HEK293 (cell line): ENCODE data around the gene TRIM44.

Source experiments
- CTCF ChIA-PET: fragments of 350-600 bp; formaldehyde crosslinking; extraction: SDS; loops from one replicate; lab custom pipeline; 2021; ENCODE audit warnings: antibody characterized with exemption; lab: Yijun Ruan, JAX
- POLR2A ChIA-PET: fragments of 300-600 bp; formaldehyde crosslinking; extraction: SDS; loops from one replicate; lab custom pipeline; 2020; ENCODE audit warnings: antibody characterized with exemption, inconsistent platforms; lab: Yijun Ruan, JAX
- H3K27ac ChIP-seq: fragments of 200-500 bp; sonication (Bioruptor generic); 2 replicates; pipeline ENCODE4 v1.5.1; 2014; ENCODE audit warnings: low read depth, low read length, control low read depth, inconsistent platforms; ENCODE audit errors: extremely low read depth
- H3K36me3 ChIP-seq, 2 experiments: fragments of 200-500 bp in 1 of 2; sonication (Bioruptor generic) in 1 of 2; 1 replicate in 1 of 2; 2 replicates in 1 of 2; pipeline ENCODE4 v1.5.1; 2014 to 2017; ENCODE audit warnings: inconsistent platforms in 2 of 2, low read length in 2 of 2; ENCODE audit not compliant: control insufficient read depth in 2 of 2, insufficient read depth in 1 of 2
- H3K4me1 ChIP-seq: fragments of 200-500 bp; sonication (Bioruptor generic); 2 replicates; pipeline ENCODE4 v1.5.1; 2014; ENCODE audit warnings: mild to moderate bottlenecking, low read length, inconsistent platforms; ENCODE audit not compliant: control insufficient read depth, insufficient read depth
- H3K4me3 ChIP-seq: 2 replicates; pipeline ENCODE4 v1.5.1; 2011; ENCODE audit warnings: low read depth, mild to moderate bottlenecking, control low read depth, low read length, moderate library complexity
- H3K9me3 ChIP-seq: fragments of 200-500 bp; sonication (Bioruptor generic); 2 replicates; pipeline ENCODE4 v1.5.1; 2014; ENCODE audit warnings: low read depth, low read length, inconsistent platforms; ENCODE audit not compliant: control insufficient read depth, insufficient read depth
- HOXC10 ChIP-seq: sonication (generic); formaldehyde crosslinking; IDR thresholded peaks from 2 replicates; pipeline ENCODE4 v1.8.1; 2023; ENCODE audit warnings: mild to moderate bottlenecking, missing genetic modification reagents
- KLF16 ChIP-seq: fragments of 450-650 bp; formaldehyde crosslinking; IDR thresholded peaks from 2 replicates; pipeline ENCODE4 v1.5.1; 2017; ENCODE audit warnings: missing biosample characterization, missing genetic modification characterization
- KLF8 ChIP-seq: fragments of 450-650 bp; formaldehyde crosslinking; IDR thresholded peaks from 2 replicates; pipeline ENCODE4 v1.5.1; 2016; ENCODE audit warnings: missing biosample characterization, missing genetic modification characterization
- MYNN ChIP-seq: fragments of 450-650 bp; formaldehyde crosslinking; IDR thresholded peaks from 2 replicates; pipeline ENCODE4 v1.5.1; 2016; ENCODE audit warnings: missing biosample characterization, missing genetic modification characterization, borderline replicate concordance
- SP7 ChIP-seq: fragments of 450-650 bp; formaldehyde crosslinking; IDR thresholded peaks from 2 replicates; pipeline ENCODE4 v1.5.1; 2016; ENCODE audit warnings: missing biosample characterization, missing genetic modification characterization
- ZBTB17 ChIP-seq: fragments of 450-650 bp; formaldehyde crosslinking; IDR thresholded peaks from 2 replicates; pipeline ENCODE4 v1.5.1; 2016; ENCODE audit warnings: missing biosample characterization, missing genetic modification characterization
- ZBTB7A ChIP-seq: fragments of 450-650 bp; formaldehyde crosslinking; IDR thresholded peaks from 2 replicates; pipeline ENCODE4 v1.5.1; 2016; ENCODE audit warnings: low read depth, missing biosample characterization, missing genetic modification characterization
- ZNF114 ChIP-seq: fragments of 450-650 bp; formaldehyde crosslinking; IDR thresholded peaks from 2 replicates; pipeline ENCODE4 v1.5.0; 2017; ENCODE audit warnings: missing biosample characterization, missing genetic modification characterization
- ZNF138 ChIP-seq: fragments of 450-650 bp; formaldehyde crosslinking; IDR thresholded peaks from 2 replicates; pipeline ENCODE4 v1.5.1; 2016; ENCODE audit warnings: missing biosample characterization, missing genetic modification characterization, borderline replicate concordance
- ZNF155 ChIP-seq: fragments of 450-650 bp; formaldehyde crosslinking; IDR thresholded peaks from 2 replicates; pipeline ENCODE4 v1.5.1; 2016; ENCODE audit warnings: missing biosample characterization, missing genetic modification characterization
- ZNF16 ChIP-seq: fragments of 450-650 bp; formaldehyde crosslinking; IDR thresholded peaks from 2 replicates; pipeline ENCODE4 v1.5.1; 2016; ENCODE audit warnings: low read depth, missing biosample characterization, missing genetic modification characterization
- ZNF19 ChIP-seq: fragments of 450-650 bp; formaldehyde crosslinking; IDR thresholded peaks from 2 replicates; pipeline ENCODE4; 2016; ENCODE audit warnings: missing biosample characterization, missing genetic modification characterization, low read depth
- ZNF223 ChIP-seq: fragments of 450-650 bp; formaldehyde crosslinking; IDR thresholded peaks from 2 replicates; pipeline ENCODE4 v1.5.1; 2016; ENCODE audit warnings: missing biosample characterization, missing genetic modification characterization
- ZNF24 ChIP-seq: fragments of 450-650 bp; formaldehyde crosslinking; IDR thresholded peaks from 2 replicates; pipeline ENCODE4 v1.5.1; 2016; ENCODE audit warnings: missing biosample characterization, missing genetic modification characterization
- ZNF366 ChIP-seq: fragments of 450-650 bp; formaldehyde crosslinking; conservative IDR thresholded peaks from 2 replicates; pipeline ENCODE4 v1.5.1; 2016; ENCODE audit warnings: missing biosample characterization, missing genetic modification characterization
- ZNF433 ChIP-seq: fragments of 450-650 bp; formaldehyde crosslinking; IDR thresholded peaks from 2 replicates; pipeline ENCODE4 v1.5.1; 2016; ENCODE audit warnings: missing biosample characterization, missing genetic modification characterization, low read depth
- ZNF48 ChIP-seq: fragments of 450-650 bp; formaldehyde crosslinking; IDR thresholded peaks from 2 replicates; pipeline ENCODE4 v1.5.1; 2016; ENCODE audit warnings: missing biosample characterization, missing genetic modification characterization
- ZNF510 ChIP-seq: fragments of 450-650 bp; formaldehyde crosslinking; IDR thresholded peaks from 2 replicates; pipeline ENCODE4 v1.5.1; 2018; ENCODE audit warnings: mild to moderate bottlenecking, missing genetic modification characterization, missing biosample characterization; ENCODE audit not compliant: insufficient replicate concordance
- ZNF561 ChIP-seq: fragments of 450-650 bp; IDR thresholded peaks from 2 replicates; pipeline ENCODE4 v1.5.1; 2018; ENCODE audit warnings: missing biosample characterization, missing genetic modification characterization, borderline replicate concordance
- ZNF624 ChIP-seq: fragments of 450-650 bp; formaldehyde crosslinking; IDR thresholded peaks from 2 replicates; pipeline ENCODE4 v1.5.1; 2017; ENCODE audit warnings: missing biosample characterization, missing genetic modification characterization
- ZNF658 ChIP-seq: fragments of 450-650 bp; formaldehyde crosslinking; IDR thresholded peaks from 2 replicates; pipeline ENCODE4; 2016; ENCODE audit warnings: missing biosample characterization, missing genetic modification characterization
- ZNF704 ChIP-seq: fragments of 450-650 bp; formaldehyde crosslinking; IDR thresholded peaks from 2 replicates; pipeline ENCODE4 v1.5.1; 2016; ENCODE audit warnings: missing biosample characterization, missing genetic modification characterization
- ZNF76 ChIP-seq: fragments of 450-650 bp; formaldehyde crosslinking; IDR thresholded peaks from 2 replicates; pipeline ENCODE4; 2016; ENCODE audit warnings: low read depth, missing biosample characterization, missing genetic modification characterization, borderline replicate concordance
- ZNF791 ChIP-seq: fragments of 450-650 bp; formaldehyde crosslinking; IDR thresholded peaks from 2 replicates; pipeline ENCODE4 v1.5.1; 2016; ENCODE audit warnings: missing biosample characterization, missing genetic modification characterization
- ZNF837 ChIP-seq: fragments of 450-650 bp; formaldehyde crosslinking; IDR thresholded peaks from 2 replicates; pipeline ENCODE4 v1.5.1; 2016; ENCODE audit warnings: missing biosample characterization, missing genetic modification characterization
- ZSCAN23 ChIP-seq: fragments of 450-650 bp; formaldehyde crosslinking; IDR thresholded peaks from 2 replicates; pipeline ENCODE4 v1.5.1; 2016; ENCODE audit warnings: missing biosample characterization, missing genetic modification characterization
- TF ChIP-seq, protein P1 (sequence below): fragments of 450-650 bp; formaldehyde crosslinking; IDR thresholded peaks from 2 replicates; pipeline ENCODE4 v1.5.1; 2016; ENCODE audit warnings: missing biosample characterization, missing genetic modification characterization
- TF ChIP-seq, protein P2 (sequence below): fragments of 450-650 bp; formaldehyde crosslinking; IDR thresholded peaks from 2 replicates; pipeline ENCODE4 v1.5.1; 2016; ENCODE audit warnings: missing biosample characterization, missing genetic modification characterization

TRIM44 gene

GRCh38 chr11:35839368-35840161 lies 177.0 kb downstream of the TRIM44 start (continued):
- TF ChIP-seq, protein P1, sequence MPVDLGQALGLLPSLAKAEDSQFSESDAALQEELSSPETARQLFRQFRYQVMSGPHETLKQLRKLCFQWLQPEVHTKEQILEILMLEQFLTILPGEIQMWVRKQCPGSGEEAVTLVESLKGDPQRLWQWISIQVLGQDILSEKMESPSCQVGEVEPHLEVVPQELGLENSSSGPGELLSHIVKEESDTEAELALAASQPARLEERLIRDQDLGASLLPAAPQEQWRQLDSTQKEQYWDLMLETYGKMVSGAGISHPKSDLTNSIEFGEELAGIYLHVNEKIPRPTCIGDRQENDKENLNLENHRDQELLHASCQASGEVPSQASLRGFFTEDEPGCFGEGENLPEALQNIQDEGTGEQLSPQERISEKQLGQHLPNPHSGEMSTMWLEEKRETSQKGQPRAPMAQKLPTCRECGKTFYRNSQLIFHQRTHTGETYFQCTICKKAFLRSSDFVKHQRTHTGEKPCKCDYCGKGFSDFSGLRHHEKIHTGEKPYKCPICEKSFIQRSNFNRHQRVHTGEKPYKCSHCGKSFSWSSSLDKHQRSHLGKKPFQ (tag by site-specific recombination) = no peak
- no peak for TF ChIP-seq ZBTB7A
- TF ChIP-seq ZNF24 (tag by site-specific recombination) = no peak
- no peak for TF ChIP-seq ZNF114 (tag by site-specific recombination)

GRCh38 chr11:35841733-35842132 lies 179.2 kb downstream of the TRIM44 start:
- ChIA-PET CTCF (interaction anchor here (0.5 to 5.0 kb wide), 4 partner anchors 8 to 424 kb away, joined by 3 to 30 read pairs (median 7); no protein-coding TSS in a partner anchor), POLR2A (no interaction called here)
- no peak for TF ChIP-seq ZNF433 (tag by site-specific recombination)
- no peak for TF ChIP-seq ZNF791 (tag by site-specific recombination)
- TF ChIP-seq ZNF624 (tag by site-specific recombination) = no peak
- TF ChIP-seq ZNF16 (tag by site-specific recombination) = no peak
- TF ChIP-seq SP7 (tag by site-specific recombination) = no peak
- TF ChIP-seq, protein P2, sequence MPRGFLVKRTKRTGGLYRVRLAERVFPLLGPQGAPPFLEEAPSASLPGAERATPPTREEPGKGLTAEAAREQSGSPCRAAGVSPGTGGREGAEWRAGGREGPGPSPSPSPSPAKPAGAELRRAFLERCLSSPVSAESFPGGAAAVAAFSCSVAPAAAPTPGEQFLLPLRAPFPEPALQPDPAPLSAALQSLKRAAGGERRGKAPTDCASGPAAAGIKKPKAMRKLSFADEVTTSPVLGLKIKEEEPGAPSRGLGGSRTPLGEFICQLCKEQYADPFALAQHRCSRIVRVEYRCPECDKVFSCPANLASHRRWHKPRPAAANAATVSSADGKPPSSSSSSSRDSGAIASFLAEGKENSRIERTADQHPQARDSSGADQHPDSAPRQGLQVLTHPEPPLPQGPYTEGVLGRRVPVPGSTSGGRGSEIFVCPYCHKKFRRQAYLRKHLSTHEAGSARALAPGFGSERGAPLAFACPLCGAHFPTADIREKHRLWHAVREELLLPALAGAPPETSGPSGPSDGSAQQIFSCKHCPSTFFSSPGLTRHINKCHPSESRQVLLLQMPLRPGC (tag by site-specific recombination) = no peak
- TF ChIP-seq ZNF138 = no peak
- TF ChIP-seq ZNF223 = no peak
- TF ChIP-seq KLF16 (tag by site-specific recombination) = no peak
- no peak for TF ChIP-seq ZBTB17
- TF ChIP-seq ZNF48 (tag by site-specific recombination) = no peak
- no peak for TF ChIP-seq ZNF561
- TF ChIP-seq ZNF658 (tag by site-specific recombination) = no peak
- TF ChIP-seq, all 188 proteins: peak for 0

GRCh38 chr11:35842958-35843357 lies 180.4 kb downstream of the TRIM44 start:
- Histone ChIP-seq H3K36me3 (no peaks in the 10 kb centered on the region), H3K4me3 (no peak overlapping the region), H3K9me3 (no peaks in the 10 kb centered on the region), H3K27ac (no peak overlapping the region), H3K4me1 (no peaks in the 10 kb centered on the region)
- ChIA-PET POLR2A (no interaction called here), CTCF (interaction anchor here (0.7 to 5.0 kb wide), 3 partner anchors 10 to 36 kb away, joined by 3 to 30 read pairs (median 10); no protein-coding TSS in a partner anchor)
- no peak for TF ChIP-seq ZNF19 (tag by site-specific recombination)
- no peak for TF ChIP-seq ZNF704 (tag by site-specific recombination)
- no peak for TF ChIP-seq ZNF837 (tag by site-specific recombination)
- no peak for TF ChIP-seq ZNF155
- TF ChIP-seq ZNF366 = no peak
- no peak for TF ChIP-seq ZSCAN23 (tag by site-specific recombination)
- TF ChIP-seq ZNF76 (tag by site-specific recombination) = no peak
- no peak for TF ChIP-seq HOXC10
- no peak for TF ChIP-seq MYNN
- no peak for TF ChIP-seq ZNF510 (tag by site-specific recombination)
- no peak for TF ChIP-seq ZNF624 (tag by site-specific recombination)
- TF ChIP-seq KLF8 (tag by site-specific recombination) = no peak
- no peak for TF ChIP-seq ZNF223

More at GRCh38 chr11:35841733-35842132, 179.2 kb downstream of the TRIM44 start:
- Histone ChIP-seq H3K27ac (no peak overlapping the region), H3K4me1 (no peaks in the 10 kb centered on the region), H3K4me3 (no peak overlapping the region), H3K36me3 (no peaks in the 10 kb centered on the region), H3K9me3 (no peaks in the 10 kb centered on the region)
